ENCODE data around the gene ZDHHC17.

Gene ZDHHC17

GRCh38 chr12:76881142-76881541 lies 117.2 kb downstream of the ZDHHC17 start:
- Mint-ChIP-seq H3K9me3 (peaks cover 3% of the 10 kb centered on the region), H3K36me3 (ENCODE audit: low read depth) (no peaks in the 10 kb centered on the region), H3K4me3 (peak overlapping the region; percentile 48 to 63 (median 54)), H3K27ac (peak overlapping the region in 1 of 3 experiments; percentile 31), H3K4me1 (peaks cover 50% of the 10 kb centered on the region), H3K27me3 (ENCODE audit: low read depth) (no peaks in the 10 kb centered on the region)
- TF ChIP-seq, protein P1, sequence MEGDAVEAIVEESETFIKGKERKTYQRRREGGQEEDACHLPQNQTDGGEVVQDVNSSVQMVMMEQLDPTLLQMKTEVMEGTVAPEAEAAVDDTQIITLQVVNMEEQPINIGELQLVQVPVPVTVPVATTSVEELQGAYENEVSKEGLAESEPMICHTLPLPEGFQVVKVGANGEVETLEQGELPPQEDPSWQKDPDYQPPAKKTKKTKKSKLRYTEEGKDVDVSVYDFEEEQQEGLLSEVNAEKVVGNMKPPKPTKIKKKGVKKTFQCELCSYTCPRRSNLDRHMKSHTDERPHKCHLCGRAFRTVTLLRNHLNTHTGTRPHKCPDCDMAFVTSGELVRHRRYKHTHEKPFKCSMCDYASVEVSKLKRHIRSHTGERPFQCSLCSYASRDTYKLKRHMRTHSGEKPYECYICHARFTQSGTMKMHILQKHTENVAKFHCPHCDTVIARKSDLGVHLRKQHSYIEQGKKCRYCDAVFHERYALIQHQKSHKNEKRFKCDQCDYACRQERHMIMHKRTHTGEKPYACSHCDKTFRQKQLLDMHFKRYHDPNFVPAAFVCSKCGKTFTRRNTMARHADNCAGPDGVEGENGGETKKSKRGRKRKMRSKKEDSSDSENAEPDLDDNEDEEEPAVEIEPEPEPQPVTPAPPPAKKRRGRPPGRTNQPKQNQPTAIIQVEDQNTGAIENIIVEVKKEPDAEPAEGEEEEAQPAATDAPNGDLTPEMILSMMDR (IDR thresholded peaks at IDR 0.05; ENCODE audit: unreplicated experiment in 3 of 3), result no peak

DNA sequence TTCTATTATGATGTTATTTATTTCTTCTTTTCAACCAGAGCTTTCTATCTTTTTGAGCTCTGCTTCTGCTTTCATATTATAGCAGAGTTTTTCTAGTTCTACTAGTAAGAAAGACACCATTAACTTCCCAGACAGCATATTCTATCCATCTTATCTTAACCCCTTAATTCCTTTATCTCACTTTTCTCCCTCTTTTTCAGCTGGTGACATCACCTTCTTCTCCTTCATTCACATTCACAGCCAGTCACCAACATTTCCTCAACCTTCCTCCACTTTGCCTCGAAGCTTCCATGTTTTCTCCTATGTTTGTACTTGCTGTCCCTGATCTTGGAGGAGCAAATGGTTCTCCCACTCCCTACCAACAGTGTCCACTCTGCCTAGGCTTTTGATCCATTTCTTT lies 118.5 kb downstream of the ZDHHC17 start:
- H3K36me3 Mint-ChIP-seq (ENCODE audit: low read depth), result no peaks in the 10 kb centered on the region
- H3K4me1 Mint-ChIP-seq, result peaks cover 41% of the 10 kb centered on the region
- peaks cover 3% of the 10 kb centered on the region for H3K9me3 Mint-ChIP-seq
- peak overlapping the region in 1 of 3 experiments; percentile 16 for H3K4me3 Mint-ChIP-seq
- TF ChIP-seq, protein P1 (IDR thresholded peaks at IDR 0.05; ENCODE audit: unreplicated experiment in 3 of 3), result no peak
- H3K27ac Mint-ChIP-seq, result peak overlapping the region; percentile 5 to 39 (median 16)
- no peaks in the 10 kb centered on the region for H3K27me3 Mint-ChIP-seq (ENCODE audit: low read depth)

DNA sequence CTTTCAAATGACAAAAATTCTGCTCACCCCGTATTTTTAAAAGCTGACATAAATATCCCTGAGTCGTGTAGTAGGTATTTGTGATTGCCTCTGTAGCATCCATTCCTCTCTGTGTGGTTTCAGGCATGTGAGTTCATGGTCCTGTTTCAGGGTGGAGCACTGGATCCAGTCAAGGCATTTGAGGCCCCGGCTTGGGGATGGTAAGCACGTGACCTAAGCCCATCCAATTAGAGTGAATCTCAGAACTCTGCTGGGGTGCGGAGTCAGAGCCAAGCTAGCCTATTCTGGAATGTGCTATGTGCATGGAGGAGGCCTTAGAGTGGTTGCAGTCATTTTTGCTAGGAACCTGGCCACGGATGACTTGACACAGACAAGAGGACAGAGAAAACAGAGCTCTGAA lies 119.2 kb downstream of the ZDHHC17 start:
- peak overlapping the region in 2 of 3 experiments; percentile 8 to 43 for H3K27ac Mint-ChIP-seq
- H3K27me3 Mint-ChIP-seq (ENCODE audit: low read depth), result no peaks in the 10 kb centered on the region
- H3K36me3 Mint-ChIP-seq (ENCODE audit: low read depth), result no peaks in the 10 kb centered on the region
- TF ChIP-seq, protein P1 (IDR thresholded peaks at IDR 0.05; ENCODE audit: unreplicated experiment in 3 of 3), result no peak
- H3K4me1 Mint-ChIP-seq, result peaks cover 38% of the 10 kb centered on the region
- peaks cover 3% of the 10 kb centered on the region for H3K9me3 Mint-ChIP-seq
- H3K4me3 Mint-ChIP-seq, result peak overlapping the region in 1 of 3 experiments; percentile 29

- H3K36me3 Mint-ChIP-seq (ENCODE audit: low read depth), result no peaks in the 10 kb centered on the region
- H3K27ac Mint-ChIP-seq, result peak overlapping the region; percentile 28 to 77 (median 72)
- H3K4me1 Mint-ChIP-seq, result peaks cover 42% of the 10 kb centered on the region
- H3K27me3 Mint-ChIP-seq (ENCODE audit: low read depth), result no peaks in the 10 kb centered on the region
- H3K4me3 Mint-ChIP-seq, result peak overlapping the region in 1 of 3 experiments; percentile 51
- TF ChIP-seq, protein P1 (IDR thresholded peaks at IDR 0.05; ENCODE audit: unreplicated experiment in 3 of 3), result no peak
- peaks cover 3% of the 10 kb centered on the region for H3K9me3 Mint-ChIP-seq
Measured at GRCh38 chr12:76883811-76884210, 119.9 kb downstream of the ZDHHC17 start.

- Mint-ChIP-seq H3K4me1 (peaks cover 41% of the 10 kb centered on the region), H3K27ac (peak overlapping the region in 1 of 3 experiments; percentile 9), H3K36me3 (ENCODE audit: low read depth) (no peaks in the 10 kb centered on the region), H3K4me3 (no peak overlapping the region), H3K9me3 (peaks cover 11% of the 10 kb centered on the region), H3K27me3 (ENCODE audit: low read depth) (no peaks in the 10 kb centered on the region)
- TF ChIP-seq, protein P1 (IDR thresholded peaks at IDR 0.05; ENCODE audit: unreplicated experiment in 3 of 3), result no peak
Measured at GRCh38 chr12:76888775-76889174, 124.9 kb downstream of the ZDHHC17 start.
